ENCODE results near the gene PRSS2. TPM values are rescaled to one million over a fixed set of nuclear protein-coding genes. Genes with fewer than 3 reads are reported as not detected.

The PRSS2 gene
- polyA plus RNA-seq, 1 of the 3 experiments (the other 2 are of a cell fraction) = not detected

DNA sequence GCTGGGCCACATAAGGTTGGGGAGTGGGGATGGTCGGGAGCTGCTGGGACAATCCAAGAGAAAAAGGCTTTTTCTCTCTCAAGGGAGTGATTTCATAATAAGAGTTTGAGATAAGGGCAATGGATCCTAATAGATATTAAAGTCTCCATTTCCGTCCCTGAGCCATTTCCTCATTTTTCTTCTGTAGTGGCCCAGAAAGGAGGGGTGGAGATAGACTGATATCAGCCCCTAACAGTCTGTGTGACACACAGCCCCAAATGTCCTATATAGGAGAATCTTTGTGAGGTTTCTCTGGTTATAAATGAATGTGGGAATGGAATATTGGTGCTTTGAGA lies 35.2 kb downstream of the PRSS2 start:
- H3K4me1 ChIP-seq (ENCODE audit: control insufficient read depth in 1 of 2, insufficient read depth in 2 of 2, low read depth in 1 of 2, low read length in 1 of 2) = peaks cover 6 to 21% of the 10 kb centered on the region in 2 experiments; a peak in 3 of 4 replicates
- WGBS (ENCODE audit: low lambda C conversion rate) = 43% methylated on average over 2 of the region's 2 CpGs
- ChIA-PET CTCF (interaction anchor here (1.1 to 10.1 kb wide), 6 partner anchors 13 to 347 kb away, joined by 3 to 163 read pairs (median 26); no protein-coding TSS in a partner anchor), POLR2A (no interaction called here)
- H3K4me2 ChIP-seq = no peak overlapping the region
- no peak overlapping the region for H3K9ac ChIP-seq
- no peak overlapping the region for H3K4me3 ChIP-seq (ENCODE audit: low read depth in 2 of 2, low read length in 1 of 2)
- no peaks in the 10 kb centered on the region for H3K27me3 ChIP-seq (ENCODE audit: insufficient read depth)
- no peak for DNase-seq
- no peaks in the 10 kb centered on the region for H3K36me3 ChIP-seq (replicated peaks in 1 of 2; ENCODE audit: control insufficient read depth in 1 of 2, insufficient read depth in 2 of 2, low read length in 1 of 2)
- no peaks in the 10 kb centered on the region for H3K9me2 ChIP-seq
- H3K9me3 ChIP-seq = 0 out of 2 replicates have a peak, but pooled peaks cover 3% of the 10 kb centered on the region
- H4K20me1 ChIP-seq (ENCODE audit: insufficient read depth) = no peaks in the 10 kb centered on the region
- TF ChIP-seq, protein P1, sequence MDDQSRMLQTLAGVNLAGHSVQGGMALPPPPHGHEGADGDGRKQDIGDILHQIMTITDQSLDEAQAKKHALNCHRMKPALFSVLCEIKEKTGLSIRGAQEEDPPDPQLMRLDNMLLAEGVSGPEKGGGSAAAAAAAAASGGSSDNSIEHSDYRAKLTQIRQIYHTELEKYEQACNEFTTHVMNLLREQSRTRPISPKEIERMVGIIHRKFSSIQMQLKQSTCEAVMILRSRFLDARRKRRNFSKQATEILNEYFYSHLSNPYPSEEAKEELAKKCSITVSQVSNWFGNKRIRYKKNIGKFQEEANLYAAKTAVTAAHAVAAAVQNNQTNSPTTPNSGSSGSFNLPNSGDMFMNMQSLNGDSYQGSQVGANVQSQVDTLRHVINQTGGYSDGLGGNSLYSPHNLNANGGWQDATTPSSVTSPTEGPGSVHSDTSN (IDR thresholded peaks at IDR 0.05) = no peak
- TF ChIP-seq FOSL2 (IDR thresholded peaks at IDR 0.05; ENCODE audit: borderline replicate concordance, low read depth) = no peak
- no peak for TF ChIP-seq MEF2A (IDR thresholded peaks at IDR 0.05; ENCODE audit: borderline replicate concordance, low read depth)
- TF ChIP-seq, protein P2, sequence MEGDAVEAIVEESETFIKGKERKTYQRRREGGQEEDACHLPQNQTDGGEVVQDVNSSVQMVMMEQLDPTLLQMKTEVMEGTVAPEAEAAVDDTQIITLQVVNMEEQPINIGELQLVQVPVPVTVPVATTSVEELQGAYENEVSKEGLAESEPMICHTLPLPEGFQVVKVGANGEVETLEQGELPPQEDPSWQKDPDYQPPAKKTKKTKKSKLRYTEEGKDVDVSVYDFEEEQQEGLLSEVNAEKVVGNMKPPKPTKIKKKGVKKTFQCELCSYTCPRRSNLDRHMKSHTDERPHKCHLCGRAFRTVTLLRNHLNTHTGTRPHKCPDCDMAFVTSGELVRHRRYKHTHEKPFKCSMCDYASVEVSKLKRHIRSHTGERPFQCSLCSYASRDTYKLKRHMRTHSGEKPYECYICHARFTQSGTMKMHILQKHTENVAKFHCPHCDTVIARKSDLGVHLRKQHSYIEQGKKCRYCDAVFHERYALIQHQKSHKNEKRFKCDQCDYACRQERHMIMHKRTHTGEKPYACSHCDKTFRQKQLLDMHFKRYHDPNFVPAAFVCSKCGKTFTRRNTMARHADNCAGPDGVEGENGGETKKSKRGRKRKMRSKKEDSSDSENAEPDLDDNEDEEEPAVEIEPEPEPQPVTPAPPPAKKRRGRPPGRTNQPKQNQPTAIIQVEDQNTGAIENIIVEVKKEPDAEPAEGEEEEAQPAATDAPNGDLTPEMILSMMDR (IDR thresholded peaks at IDR 0.05) = no peak
- TF ChIP-seq, protein P3, sequence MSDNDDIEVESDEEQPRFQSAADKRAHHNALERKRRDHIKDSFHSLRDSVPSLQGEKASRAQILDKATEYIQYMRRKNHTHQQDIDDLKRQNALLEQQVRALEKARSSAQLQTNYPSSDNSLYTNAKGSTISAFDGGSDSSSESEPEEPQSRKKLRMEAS (IDR thresholded peaks at IDR 0.05; ENCODE audit: low read depth) = no peak
- H2AFZ ChIP-seq (ENCODE audit: low read depth) = no peak overlapping the region
- H3K27ac ChIP-seq (ENCODE audit: low read depth in 2 of 2, low read length in 1 of 2) = no peak overlapping the region
- H3F3A ChIP-seq (replicated peaks; ENCODE audit: insufficient read depth) = peaks cover 19% of the 10 kb centered on the region
- no peaks in the 10 kb centered on the region for H3K79me2 ChIP-seq (ENCODE audit: insufficient read depth)

DNA sequence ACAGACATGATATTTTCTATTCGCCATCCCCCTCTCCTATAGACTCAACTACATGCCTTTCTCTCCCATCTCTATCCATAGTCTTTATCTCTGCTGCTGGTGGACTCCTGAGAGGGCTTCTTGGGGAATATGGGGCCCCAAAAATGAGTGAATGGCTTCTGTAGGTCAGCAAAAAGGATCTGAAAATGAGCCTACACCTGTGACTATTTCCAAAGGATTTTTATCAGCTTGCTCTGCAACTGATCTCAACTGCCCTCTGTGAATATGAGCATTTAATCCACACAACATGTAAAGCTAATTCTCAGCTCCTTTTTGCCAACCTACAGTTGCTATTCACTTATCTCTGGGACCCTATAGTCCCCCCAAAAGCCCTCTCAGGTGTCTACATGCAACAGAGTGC lies 36.2 kb downstream of the PRSS2 start:
- no peak for TF ChIP-seq FOSL2 (IDR thresholded peaks at IDR 0.05; ENCODE audit: borderline replicate concordance, low read depth)
- no peak for TF ChIP-seq JUND (IDR thresholded peaks at IDR 0.05)
- TF ChIP-seq FOXJ3 (CRISPR knock-in tag; IDR thresholded peaks at IDR 0.05) = no peak
- TF ChIP-seq, protein P4, sequence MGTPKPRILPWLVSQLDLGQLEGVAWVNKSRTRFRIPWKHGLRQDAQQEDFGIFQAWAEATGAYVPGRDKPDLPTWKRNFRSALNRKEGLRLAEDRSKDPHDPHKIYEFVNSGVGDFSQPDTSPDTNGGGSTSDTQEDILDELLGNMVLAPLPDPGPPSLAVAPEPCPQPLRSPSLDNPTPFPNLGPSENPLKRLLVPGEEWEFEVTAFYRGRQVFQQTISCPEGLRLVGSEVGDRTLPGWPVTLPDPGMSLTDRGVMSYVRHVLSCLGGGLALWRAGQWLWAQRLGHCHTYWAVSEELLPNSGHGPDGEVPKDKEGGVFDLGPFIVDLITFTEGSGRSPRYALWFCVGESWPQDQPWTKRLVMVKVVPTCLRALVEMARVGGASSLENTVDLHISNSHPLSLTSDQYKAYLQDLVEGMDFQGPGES (IDR thresholded peaks at IDR 0.05; ENCODE audit: low read depth, low read length) = no peak
- TF ChIP-seq CHD2 (IDR thresholded peaks at IDR 0.05; ENCODE audit: low read length, partially characterized antibody) = no peak
- TF ChIP-seq NRF1 (IDR thresholded peaks at IDR 0.05; ENCODE audit: low read depth, low read length) = no peak
- TF ChIP-seq TEAD4 (IDR thresholded peaks at IDR 0.05; ENCODE audit: borderline replicate concordance, insufficient read depth) = no peak
- no peak for TF ChIP-seq SIN3A (IDR thresholded peaks at IDR 0.05; ENCODE audit: borderline replicate concordance, low read depth, low read length)
- TF ChIP-seq, protein P5, sequence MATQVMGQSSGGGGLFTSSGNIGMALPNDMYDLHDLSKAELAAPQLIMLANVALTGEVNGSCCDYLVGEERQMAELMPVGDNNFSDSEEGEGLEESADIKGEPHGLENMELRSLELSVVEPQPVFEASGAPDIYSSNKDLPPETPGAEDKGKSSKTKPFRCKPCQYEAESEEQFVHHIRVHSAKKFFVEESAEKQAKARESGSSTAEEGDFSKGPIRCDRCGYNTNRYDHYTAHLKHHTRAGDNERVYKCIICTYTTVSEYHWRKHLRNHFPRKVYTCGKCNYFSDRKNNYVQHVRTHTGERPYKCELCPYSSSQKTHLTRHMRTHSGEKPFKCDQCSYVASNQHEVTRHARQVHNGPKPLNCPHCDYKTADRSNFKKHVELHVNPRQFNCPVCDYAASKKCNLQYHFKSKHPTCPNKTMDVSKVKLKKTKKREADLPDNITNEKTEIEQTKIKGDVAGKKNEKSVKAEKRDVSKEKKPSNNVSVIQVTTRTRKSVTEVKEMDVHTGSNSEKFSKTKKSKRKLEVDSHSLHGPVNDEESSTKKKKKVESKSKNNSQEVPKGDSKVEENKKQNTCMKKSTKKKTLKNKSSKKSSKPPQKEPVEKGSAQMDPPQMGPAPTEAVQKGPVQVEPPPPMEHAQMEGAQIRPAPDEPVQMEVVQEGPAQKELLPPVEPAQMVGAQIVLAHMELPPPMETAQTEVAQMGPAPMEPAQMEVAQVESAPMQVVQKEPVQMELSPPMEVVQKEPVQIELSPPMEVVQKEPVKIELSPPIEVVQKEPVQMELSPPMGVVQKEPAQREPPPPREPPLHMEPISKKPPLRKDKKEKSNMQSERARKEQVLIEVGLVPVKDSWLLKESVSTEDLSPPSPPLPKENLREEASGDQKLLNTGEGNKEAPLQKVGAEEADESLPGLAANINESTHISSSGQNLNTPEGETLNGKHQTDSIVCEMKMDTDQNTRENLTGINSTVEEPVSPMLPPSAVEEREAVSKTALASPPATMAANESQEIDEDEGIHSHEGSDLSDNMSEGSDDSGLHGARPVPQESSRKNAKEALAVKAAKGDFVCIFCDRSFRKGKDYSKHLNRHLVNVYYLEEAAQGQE (IDR thresholded peaks at IDR 0.05; ENCODE audit: low read depth, low read length) = no peak
- no peak for TF ChIP-seq RXRA (IDR thresholded peaks at IDR 0.05; ENCODE audit: borderline replicate concordance, low read depth)
- TF ChIP-seq, protein P6, sequence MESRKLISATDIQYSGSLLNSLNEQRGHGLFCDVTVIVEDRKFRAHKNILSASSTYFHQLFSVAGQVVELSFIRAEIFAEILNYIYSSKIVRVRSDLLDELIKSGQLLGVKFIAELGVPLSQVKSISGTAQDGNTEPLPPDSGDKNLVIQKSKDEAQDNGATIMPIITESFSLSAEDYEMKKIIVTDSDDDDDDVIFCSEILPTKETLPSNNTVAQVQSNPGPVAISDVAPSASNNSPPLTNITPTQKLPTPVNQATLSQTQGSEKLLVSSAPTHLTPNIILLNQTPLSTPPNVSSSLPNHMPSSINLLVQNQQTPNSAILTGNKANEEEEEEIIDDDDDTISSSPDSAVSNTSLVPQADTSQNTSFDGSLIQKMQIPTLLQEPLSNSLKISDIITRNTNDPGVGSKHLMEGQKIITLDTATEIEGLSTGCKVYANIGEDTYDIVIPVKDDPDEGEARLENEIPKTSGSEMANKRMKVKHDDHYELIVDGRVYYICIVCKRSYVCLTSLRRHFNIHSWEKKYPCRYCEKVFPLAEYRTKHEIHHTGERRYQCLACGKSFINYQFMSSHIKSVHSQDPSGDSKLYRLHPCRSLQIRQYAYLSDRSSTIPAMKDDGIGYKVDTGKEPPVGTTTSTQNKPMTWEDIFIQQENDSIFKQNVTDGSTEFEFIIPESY (IDR thresholded peaks at IDR 0.05; ENCODE audit: borderline replicate concordance, low read depth) = no peak
- H2AFZ ChIP-seq (ENCODE audit: low read depth) = no peak overlapping the region
- H3K27ac ChIP-seq (ENCODE audit: low read depth in 2 of 2, low read length in 1 of 2) = no peak overlapping the region; a peak in 1 of 4 replicates
- ChIA-PET POLR2A (no interaction called here), CTCF (interaction anchor here (1.1 to 10.1 kb wide), 12 partner anchors 12 to 348 kb away, joined by 3 to 163 read pairs (median 4); partner anchors contain the start of gene EPHB6)
- H3K4me2 ChIP-seq = no peak overlapping the region
- DNase-seq = no peak
- H3K27me3 ChIP-seq (ENCODE audit: insufficient read depth) = no peaks in the 10 kb centered on the region
- peaks cover 6 to 21% of the 10 kb centered on the region in 2 experiments; a peak in 3 of 4 replicates for H3K4me1 ChIP-seq (ENCODE audit: control insufficient read depth in 1 of 2, insufficient read depth in 2 of 2, low read depth in 1 of 2, low read length in 1 of 2)
- H3K4me3 ChIP-seq (ENCODE audit: low read depth in 2 of 2, low read length in 1 of 2) = no peak overlapping the region
- H3F3A ChIP-seq (replicated peaks; ENCODE audit: insufficient read depth) = peaks cover 19% of the 10 kb centered on the region
- no peaks in the 10 kb centered on the region for H3K9me2 ChIP-seq
- no peaks in the 10 kb centered on the region for H4K20me1 ChIP-seq (ENCODE audit: insufficient read depth)
- no peaks in the 10 kb centered on the region for H3K36me3 ChIP-seq (replicated peaks in 1 of 2; ENCODE audit: control insufficient read depth in 1 of 2, insufficient read depth in 2 of 2, low read length in 1 of 2)
- no peaks in the 10 kb centered on the region for H3K79me2 ChIP-seq (ENCODE audit: insufficient read depth)
- 0 out of 2 replicates have a peak, but pooled peaks cover 3% of the 10 kb centered on the region for H3K9me3 ChIP-seq
- WGBS (ENCODE audit: low lambda C conversion rate) = 63% methylated on average over 1 of the region's 1 CpG
- no peak overlapping the region for H3K9ac ChIP-seq
